ENCODE measurements around the gene PI4KA. TPM values are rescaled to one million over a fixed set of nuclear protein-coding genes. Genes with fewer than 3 reads are reported as not detected.

Gene PI4KA
- total RNA-seq, 1 experiment from 2014 or later, result 65.8 TPM

- no peak overlapping the region for H3K4me3 Mint-ChIP-seq
- Histone ChIP-seq H4K91ac (ENCODE audit: insufficient read length, low read depth, low read length) (no peak overlapping the region), H3K14ac (ENCODE audit: insufficient read depth, low read length) (no peak overlapping the region), H3K4me2 (ENCODE audit: insufficient read depth, insufficient read length, low read length) (no peak overlapping the region), H4K20me1 (ENCODE audit: control insufficient read depth, insufficient read depth, insufficient read length) (no peaks in the 10 kb centered on the region), H2BK12ac (ENCODE audit: insufficient read length, low read depth, low read length) (no peak overlapping the region), H3K9ac (ENCODE audit: extremely low read depth, insufficient read length, low read length) (no peak overlapping the region), H2BK20ac (ENCODE audit: low read depth, low read length, poor library complexity, severe bottlenecking) (no peak overlapping the region), H4K5ac (ENCODE audit: insufficient read length, low read depth, low read length) (no peak overlapping the region), H3K23ac (ENCODE audit: insufficient read length, low read depth, low read length) (no peak overlapping the region), H3K79me1 (ENCODE audit: insufficient read depth, low read depth, low read length, poor library complexity, severe bottlenecking) (no peaks in the 10 kb centered on the region), H2BK120ac (ENCODE audit: low read depth, low read length, poor library complexity, severe bottlenecking) (no peak overlapping the region), H3K27ac (ENCODE audit: insufficient read length, low read depth, low read length) (no peak overlapping the region), H3K27me3 (ENCODE audit: insufficient read depth, low read length) (no peaks in the 10 kb centered on the region), H2AFZ (ENCODE audit: low read length) (no peak overlapping the region), H3K79me2 (ENCODE audit: insufficient read depth, low read length) (no peaks in the 10 kb centered on the region), H3K4me1 (ENCODE audit: insufficient read depth, low read length) (no peaks in the 10 kb centered on the region), H3K23me2 (ENCODE audit: insufficient read length, low read depth, low read length, poor library complexity, severe bottlenecking) (no peaks in the 10 kb centered on the region), H3K18ac (ENCODE audit: insufficient read length, low read depth, low read length) (no peak overlapping the region), H3T11ph (ENCODE audit: low read length) (no peak overlapping the region), H2BK15ac (ENCODE audit: low read depth, low read length) (no peak overlapping the region), H2BK5ac (ENCODE audit: insufficient read length, low read length) (no peak overlapping the region), H3K56ac (ENCODE audit: insufficient read length, low read depth, low read length) (no peak overlapping the region), H4K8ac (replicated peaks; ENCODE audit: insufficient read length, low read depth, low read length) (no peak overlapping the region), H3K4ac (ENCODE audit: low read depth, low read length) (no peak overlapping the region), H2AK5ac (ENCODE audit: insufficient read length, low read length) (no peak overlapping the region), H3K9me3 (ENCODE audit: control insufficient read depth, low read depth, low read length) (no peaks in the 10 kb centered on the region)
- H3K27ac Mint-ChIP-seq, result peak overlapping the region in 2 of 3 experiments; percentile 19 to 69; a peak in 2 of 7 replicates
- H3K36me3 Mint-ChIP-seq (ENCODE audit: insufficient read depth in 1 of 3, low read depth in 3 of 3), result peaks cover 3 to 44% (median 17%) of the 10 kb centered on the region in 3 experiments; a peak in 5 of 7 replicates
- WGBS (ENCODE audit: extremely low coverage, insufficient read length, low lambda C conversion rate), result no CpG with 5 or more reads among the region's 6 CpGs
- DNase-seq, result no peak
- TF ChIP-seq CTCF (conservative IDR thresholded peaks at IDR 0.05), result no peak
- H3K9me3 Mint-ChIP-seq, result no peaks in the 10 kb centered on the region
- no peaks in the 10 kb centered on the region for H3K27me3 Mint-ChIP-seq (ENCODE audit: low read depth)
- H3K4me1 Mint-ChIP-seq, result peaks cover 8% of the 10 kb centered on the region in 2 experiments
Observed at GRCh38 chr22:20882855-20883254, 24.2 kb upstream of the PI4KA start.
